ENCODE data around the gene AKAP6. TPM values are rescaled to one million over a fixed set of nuclear protein-coding genes. Genes with fewer than 3 reads are reported as not detected.

Gene AKAP6
- total RNA-seq, 1 experiment from 2014 or later = 2.3 TPM

- no peaks in the 10 kb centered on the region for H3K27me3 Mint-ChIP-seq (ENCODE audit: insufficient read depth, unreplicated experiment)
- H3K4me1 Mint-ChIP-seq (ENCODE audit: insufficient read depth, unreplicated experiment) = no peaks in the 10 kb centered on the region
- ChIA-PET POLR2A (interaction anchor here (0.7 kb wide), 1 partner anchor 8 kb away, joined by 3 read pairs; no protein-coding TSS in a partner anchor), CTCF (no interaction called here)
- DNase-seq (ENCODE audit: unreplicated experiment) = no peak
- H3K27ac Mint-ChIP-seq (ENCODE audit: low read depth, unreplicated experiment) = no peak overlapping the region
- intact Hi-C loops (cut with micrococcal nuclease) = no loop called here
- H3K4me3 Mint-ChIP-seq (ENCODE audit: unreplicated experiment) = no peak overlapping the region
- no peaks in the 10 kb centered on the region for H3K36me3 Mint-ChIP-seq (ENCODE audit: insufficient read depth, unreplicated experiment)
- TF ChIP-seq, protein P1, sequence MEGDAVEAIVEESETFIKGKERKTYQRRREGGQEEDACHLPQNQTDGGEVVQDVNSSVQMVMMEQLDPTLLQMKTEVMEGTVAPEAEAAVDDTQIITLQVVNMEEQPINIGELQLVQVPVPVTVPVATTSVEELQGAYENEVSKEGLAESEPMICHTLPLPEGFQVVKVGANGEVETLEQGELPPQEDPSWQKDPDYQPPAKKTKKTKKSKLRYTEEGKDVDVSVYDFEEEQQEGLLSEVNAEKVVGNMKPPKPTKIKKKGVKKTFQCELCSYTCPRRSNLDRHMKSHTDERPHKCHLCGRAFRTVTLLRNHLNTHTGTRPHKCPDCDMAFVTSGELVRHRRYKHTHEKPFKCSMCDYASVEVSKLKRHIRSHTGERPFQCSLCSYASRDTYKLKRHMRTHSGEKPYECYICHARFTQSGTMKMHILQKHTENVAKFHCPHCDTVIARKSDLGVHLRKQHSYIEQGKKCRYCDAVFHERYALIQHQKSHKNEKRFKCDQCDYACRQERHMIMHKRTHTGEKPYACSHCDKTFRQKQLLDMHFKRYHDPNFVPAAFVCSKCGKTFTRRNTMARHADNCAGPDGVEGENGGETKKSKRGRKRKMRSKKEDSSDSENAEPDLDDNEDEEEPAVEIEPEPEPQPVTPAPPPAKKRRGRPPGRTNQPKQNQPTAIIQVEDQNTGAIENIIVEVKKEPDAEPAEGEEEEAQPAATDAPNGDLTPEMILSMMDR (IDR thresholded peaks at IDR 0.05; ENCODE audit: unreplicated experiment) = no peak
- BruUV-seq (replicated peaks) = no TSS peak
- H3K9me3 Mint-ChIP-seq (ENCODE audit: unreplicated experiment) = no peaks in the 10 kb centered on the region
Observed at GRCh38 chr14:32734261-32734660, 405.2 kb downstream of the AKAP6 start.

DNA sequence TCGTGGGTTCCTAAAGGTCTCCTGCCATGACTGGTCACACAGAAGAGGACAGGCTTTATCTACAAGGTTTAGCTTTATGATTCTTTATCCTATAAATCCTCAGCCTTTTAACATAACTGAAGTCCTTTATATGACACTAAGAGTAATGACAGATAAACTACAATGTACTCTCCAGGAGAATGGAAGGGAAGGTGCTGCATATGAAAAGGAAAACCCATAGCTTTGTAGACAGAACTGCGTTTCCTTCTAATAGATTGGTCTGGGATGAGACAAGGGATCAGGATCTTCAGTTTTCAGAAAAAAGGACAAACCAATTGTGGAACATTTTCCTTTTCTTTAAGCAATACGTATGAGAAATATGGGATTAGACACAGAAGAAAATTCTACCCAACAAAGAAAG lies 408.5 kb downstream of the AKAP6 start:
- POLR2A ChIA-PET = interaction anchor here (0.6 to 1.2 kb wide), 3 partner anchors 20 to 201 kb away, joined by 3 to 6 read pairs (median 3); partner anchors contain the start of gene NPAS3
- TF ChIP-seq, protein P1 (IDR thresholded peaks at IDR 0.05; ENCODE audit: unreplicated experiment) = no peak
- no peak overlapping the region for H3K27ac Mint-ChIP-seq (ENCODE audit: low read depth, unreplicated experiment)

GRCh38 chr14:32738206-32738871 lies 409.2 kb downstream of the AKAP6 start:
- no peaks in the 10 kb centered on the region for H3K27me3 Mint-ChIP-seq (ENCODE audit: insufficient read depth, unreplicated experiment)
- no peaks in the 10 kb centered on the region for H3K9me3 Mint-ChIP-seq (ENCODE audit: unreplicated experiment)
- intact Hi-C loops (cut with micrococcal nuclease) = no loop called here
- POLR2A ChIA-PET = interaction anchor here (0.6 to 1.2 kb wide), 2 partner anchors 20 to 149 kb away, joined by 3 to 6 read pairs; no protein-coding TSS in a partner anchor
- H3K36me3 Mint-ChIP-seq (ENCODE audit: insufficient read depth, unreplicated experiment) = no peaks in the 10 kb centered on the region
- CTCF ChIA-PET = interaction anchor here (0.6 kb wide), 1 partner anchor 29 kb away, joined by 4 read pairs; no protein-coding TSS in a partner anchor
- no peak overlapping the region for H3K27ac Mint-ChIP-seq (ENCODE audit: low read depth, unreplicated experiment)
- no peak overlapping the region for H3K4me3 Mint-ChIP-seq (ENCODE audit: unreplicated experiment)
- TF ChIP-seq, protein P1 (IDR thresholded peaks at IDR 0.05; ENCODE audit: unreplicated experiment) = no peak
- no peaks in the 10 kb centered on the region for H3K4me1 Mint-ChIP-seq (ENCODE audit: insufficient read depth, unreplicated experiment)
- DNase-seq (ENCODE audit: unreplicated experiment) = peak; percentile 52
- no TSS peak for BruUV-seq (replicated peaks)

More for the DNA sequence above, 408.5 kb downstream of the AKAP6 start:
- Mint-ChIP-seq H3K27me3 (ENCODE audit: insufficient read depth, unreplicated experiment) (no peaks in the 10 kb centered on the region), H3K4me3 (ENCODE audit: unreplicated experiment) (no peak overlapping the region), H3K4me1 (ENCODE audit: insufficient read depth, unreplicated experiment) (no peaks in the 10 kb centered on the region), H3K36me3 (ENCODE audit: insufficient read depth, unreplicated experiment) (no peaks in the 10 kb centered on the region), H3K9me3 (ENCODE audit: unreplicated experiment) (no peaks in the 10 kb centered on the region)
- DNase-seq (ENCODE audit: unreplicated experiment) = no peak
- BruUV-seq (replicated peaks) = no TSS peak
- CTCF ChIA-PET = interaction anchor here (0.7 to 1.1 kb wide), 2 partner anchors 150 to 192 kb away, joined by 3 to 4 read pairs; no protein-coding TSS in a partner anchor
- intact Hi-C loops (cut with micrococcal nuclease) = no loop called here

DNA sequence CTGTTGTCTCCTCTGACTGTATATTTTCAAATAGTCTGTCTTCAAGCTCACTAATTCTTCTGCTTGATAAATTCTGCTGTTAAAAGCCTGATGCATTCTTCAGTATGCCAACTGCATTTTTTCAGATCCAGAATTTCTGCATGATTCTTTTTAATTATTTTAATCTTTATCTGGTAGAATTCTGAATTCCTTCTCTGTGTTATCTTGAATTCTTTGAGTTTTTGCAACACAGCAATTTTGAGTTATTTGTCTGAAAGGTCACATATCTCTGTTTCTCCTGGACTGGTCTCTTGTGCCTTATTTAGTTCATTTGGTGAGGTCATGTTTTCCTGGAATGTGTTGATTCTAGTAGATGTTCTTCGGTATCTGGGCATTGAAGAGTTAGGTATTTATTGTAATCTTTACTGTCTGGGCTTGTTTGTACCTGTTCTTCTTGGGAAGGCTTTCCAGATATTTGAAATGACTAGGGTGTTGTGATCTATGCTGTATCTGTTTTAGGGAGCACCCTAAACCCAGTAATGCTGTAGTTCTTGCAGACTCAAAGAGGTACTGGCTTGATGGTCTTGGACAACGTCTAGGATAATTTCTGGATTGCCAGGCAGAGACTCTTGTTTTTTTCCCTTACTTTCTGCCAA lies 415.8 kb downstream of the AKAP6 start:
- DNase-seq (ENCODE audit: unreplicated experiment) = no peak
- BruUV-seq (replicated peaks) = no TSS peak
- intact Hi-C loops (cut with micrococcal nuclease) = no loop called here
- ChIA-PET CTCF (no interaction called here), POLR2A (interaction anchor here (1.1 kb wide), 1 partner anchor 20 kb away, joined by 3 read pairs; no protein-coding TSS in a partner anchor)
- H3K27ac Mint-ChIP-seq (ENCODE audit: low read depth, unreplicated experiment) = peak overlapping the region; percentile 43
- H3K4me1 Mint-ChIP-seq (ENCODE audit: insufficient read depth, unreplicated experiment) = peaks cover 10% of the 10 kb centered on the region
- no peaks in the 10 kb centered on the region for H3K27me3 Mint-ChIP-seq (ENCODE audit: insufficient read depth, unreplicated experiment)
- TF ChIP-seq, protein P1 (IDR thresholded peaks at IDR 0.05; ENCODE audit: unreplicated experiment) = no peak
- no peaks in the 10 kb centered on the region for H3K9me3 Mint-ChIP-seq (ENCODE audit: unreplicated experiment)
- no peak overlapping the region for H3K4me3 Mint-ChIP-seq (ENCODE audit: unreplicated experiment)
- H3K36me3 Mint-ChIP-seq (ENCODE audit: insufficient read depth, unreplicated experiment) = no peaks in the 10 kb centered on the region
